Activated CD8-positive, alpha-beta memory T cell treated with anti-CD3 and anti-CD28 coated beads for 24 hours (primary cell): Measurements from ENCODE around the gene ST3GAL3.

Source experiments
- DNase-seq: peaks from one replicate; pipeline ENCODE4 v3.0.0-alpha.2; 2020

The ST3GAL3 gene

DNA sequence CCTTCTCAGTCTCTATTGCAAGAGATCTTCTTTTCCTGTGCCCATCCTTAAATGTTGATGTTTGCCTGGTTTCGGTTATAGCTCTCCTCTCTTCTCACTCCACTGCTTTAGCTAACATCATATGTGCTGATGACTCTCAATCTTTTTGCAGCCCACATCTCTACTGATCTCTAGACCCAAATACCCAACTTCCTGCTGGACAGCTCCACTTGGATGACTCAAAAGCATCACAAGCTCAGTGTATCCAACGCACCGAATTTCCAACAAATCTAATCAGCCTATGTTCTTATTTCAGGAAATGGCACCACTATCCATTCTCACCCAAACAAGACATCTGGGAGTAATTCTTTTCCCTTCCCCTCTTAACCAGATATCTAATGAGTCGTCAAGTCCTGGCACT, 147.1 kb downstream of the ST3GAL3 start:
- DNase-seq: no peak

DNA sequence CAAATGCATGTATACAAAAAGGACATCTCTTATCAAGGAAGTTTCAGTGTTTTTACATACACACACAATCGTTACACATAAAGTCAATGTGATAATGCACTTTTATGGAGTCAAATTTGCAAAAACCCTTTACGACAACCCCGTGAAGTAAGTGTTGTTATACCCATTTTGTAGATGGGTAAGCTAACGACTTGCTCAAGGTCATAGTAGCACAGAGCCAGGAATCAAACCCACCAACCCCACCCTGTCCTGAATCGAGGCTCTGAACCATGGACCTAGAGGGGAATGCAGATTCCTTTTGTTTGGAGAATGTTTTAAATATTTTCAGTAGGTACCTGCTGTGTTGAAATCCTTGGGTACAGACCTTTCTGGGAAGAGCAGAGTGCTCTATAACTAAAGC, 148.9 kb downstream of the ST3GAL3 start:
- DNase-seq: no peak

DNA sequence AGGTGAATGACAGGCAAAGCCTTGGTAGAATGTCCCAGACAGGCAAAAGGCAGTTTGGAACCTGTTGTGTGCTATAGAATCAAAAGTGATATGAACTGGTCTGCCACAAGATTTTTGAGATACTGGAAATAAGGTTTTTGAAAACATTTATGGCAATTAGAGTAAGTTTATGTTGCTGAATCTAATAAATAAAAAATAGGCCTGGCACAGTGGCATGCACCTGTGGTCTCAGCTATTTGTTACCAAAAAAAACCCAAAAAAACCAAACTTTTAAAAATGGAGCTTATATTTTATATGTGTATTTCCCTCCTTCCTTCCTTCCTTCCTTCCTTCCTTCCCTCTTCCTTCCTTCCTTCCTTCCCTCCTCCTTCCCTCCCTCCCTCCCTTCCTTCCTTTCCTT, 149.8 kb downstream of the ST3GAL3 start:
- no peak for DNase-seq

DNA sequence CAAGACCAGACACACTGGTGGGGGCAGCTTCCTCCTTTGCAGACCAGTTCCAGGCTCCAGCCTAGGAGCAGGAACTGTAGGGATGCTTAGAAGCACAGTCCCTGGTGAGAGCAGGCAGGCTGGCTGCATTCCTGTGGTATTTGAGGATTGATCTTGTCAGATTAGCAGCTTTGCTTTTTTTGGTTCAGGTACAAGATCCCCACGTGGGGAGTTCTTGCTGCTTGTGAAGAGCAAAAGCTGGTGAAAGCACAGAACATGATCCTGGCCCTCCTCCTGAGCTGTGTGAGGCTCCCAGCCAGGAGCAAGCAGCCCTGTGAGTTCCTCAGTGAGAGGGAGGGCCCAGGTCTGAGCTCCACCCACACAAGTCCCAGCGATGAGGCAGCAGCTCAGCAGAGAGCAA, 151.0 kb downstream of the ST3GAL3 start:
- DNase-seq: no peak

DNA sequence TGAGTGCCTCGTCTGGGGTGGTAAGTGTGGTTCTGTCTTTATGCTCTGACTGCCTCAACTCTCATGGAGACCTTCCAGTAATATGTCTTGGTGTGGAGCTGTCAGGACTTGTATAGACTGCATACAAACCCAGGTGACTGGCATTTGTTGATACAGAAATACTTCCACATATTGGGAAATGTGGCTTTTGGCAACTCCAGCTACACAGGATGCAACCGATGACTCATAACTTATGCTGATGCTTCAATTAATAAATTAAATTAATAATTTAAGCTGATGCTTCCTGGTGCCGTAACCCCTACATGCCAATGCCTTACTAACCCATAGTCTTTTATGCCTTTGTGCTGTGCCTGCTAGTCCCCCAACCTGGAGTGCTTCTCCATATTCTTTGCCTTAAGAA, 154.0 kb downstream of the ST3GAL3 start:
- no peak for DNase-seq

DNA sequence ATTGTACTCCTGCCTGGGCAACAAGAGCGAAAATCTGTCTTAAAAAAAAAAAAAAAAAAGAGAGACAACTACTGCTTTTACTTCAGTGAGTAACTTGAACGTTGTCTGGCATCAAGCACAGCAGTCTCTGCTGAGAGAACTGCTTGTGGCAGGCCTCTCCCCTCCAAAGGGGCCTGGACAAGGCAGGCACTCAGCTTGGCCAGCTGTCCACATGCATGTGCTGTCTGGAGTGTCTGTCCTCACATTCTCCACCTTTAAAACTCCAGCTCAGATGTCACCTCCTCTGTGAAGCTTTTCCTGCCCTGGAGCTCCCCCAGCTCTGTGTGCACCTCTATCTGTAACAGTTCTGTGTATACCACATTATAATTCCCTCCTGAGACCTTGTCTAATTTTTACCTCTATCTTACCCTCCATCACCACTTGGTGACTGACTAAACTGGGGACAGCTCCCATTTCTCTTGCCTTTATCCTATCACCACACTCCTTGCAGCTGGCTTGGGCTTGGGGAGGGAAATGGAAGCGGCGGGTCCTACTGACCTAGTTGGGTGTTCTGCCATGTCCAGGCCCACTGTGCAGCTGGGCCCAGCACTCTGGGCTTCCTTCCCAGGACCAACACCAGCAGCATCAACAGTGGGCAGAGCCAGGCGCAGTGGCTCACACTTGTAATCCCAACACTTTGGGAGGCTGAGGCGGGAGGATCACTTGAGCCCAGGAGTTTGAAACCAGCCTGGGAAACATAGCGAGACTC, 154.8 kb downstream of the ST3GAL3 start:
- DNase-seq: no peak

DNA sequence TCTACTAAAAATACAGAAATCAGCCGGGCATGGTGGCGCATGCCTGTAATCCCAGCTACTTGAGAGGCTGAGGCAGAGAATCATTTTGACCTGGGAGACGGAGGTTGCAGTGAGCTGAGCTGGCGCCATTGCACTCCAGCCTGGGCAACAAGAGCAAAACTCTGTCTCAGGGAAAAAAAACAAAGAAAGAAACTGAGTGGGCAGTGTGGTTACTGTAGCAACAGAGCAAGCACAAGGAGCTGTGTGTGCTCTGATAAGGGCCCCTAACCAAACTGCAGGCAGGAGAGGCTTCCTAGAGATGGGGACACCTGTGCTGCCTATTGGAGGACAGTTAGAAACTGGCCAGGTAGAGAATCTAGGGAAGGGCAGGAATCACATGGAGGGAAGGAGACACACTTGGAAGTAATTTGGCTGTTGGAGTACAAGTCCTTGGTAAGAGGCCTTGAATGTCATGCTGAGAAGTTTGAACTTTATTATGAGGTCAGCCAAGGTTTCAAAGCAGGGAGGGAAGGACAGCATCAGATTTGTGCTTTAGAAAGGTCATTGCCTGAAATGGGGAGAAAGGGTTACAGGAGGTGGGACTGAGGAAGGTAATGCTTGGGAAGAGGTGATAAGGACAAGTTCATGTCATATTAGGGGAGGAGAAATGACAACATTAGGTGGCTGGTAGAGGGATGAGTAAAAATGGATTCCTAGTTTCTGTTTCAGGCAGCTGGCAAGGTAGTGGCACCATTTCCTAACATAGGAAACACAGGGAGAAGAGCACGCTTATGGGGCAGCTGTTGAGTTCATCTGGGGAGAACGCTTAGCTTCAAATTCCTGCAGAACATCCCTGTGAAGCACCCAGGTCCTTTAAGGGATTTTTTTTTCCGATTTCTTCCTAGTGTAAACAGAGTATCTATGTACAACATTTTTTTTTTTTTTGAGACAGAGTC, 157.0 kb downstream of the ST3GAL3 start:
- no peak for DNase-seq

DNA sequence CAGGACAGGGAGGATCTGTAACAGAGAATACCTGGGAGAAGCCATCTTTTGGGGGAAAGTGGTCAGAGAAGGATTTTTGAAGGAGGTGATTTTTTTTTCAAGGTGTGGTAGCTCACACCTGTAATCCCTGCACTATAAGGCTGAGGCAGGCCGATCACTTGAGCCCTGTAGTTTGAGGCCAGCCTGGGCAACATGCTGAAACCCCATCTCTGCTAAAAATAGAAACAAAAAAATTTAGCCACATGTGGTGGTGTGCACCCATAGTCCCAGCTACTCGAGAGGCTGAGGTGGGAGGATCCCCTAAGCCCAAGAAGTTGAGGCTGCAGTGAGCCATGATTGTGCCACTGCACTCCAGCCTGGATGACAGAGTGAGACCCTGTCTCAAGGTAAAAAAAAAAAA, 158.9 kb downstream of the ST3GAL3 start:
- no peak for DNase-seq

DNA sequence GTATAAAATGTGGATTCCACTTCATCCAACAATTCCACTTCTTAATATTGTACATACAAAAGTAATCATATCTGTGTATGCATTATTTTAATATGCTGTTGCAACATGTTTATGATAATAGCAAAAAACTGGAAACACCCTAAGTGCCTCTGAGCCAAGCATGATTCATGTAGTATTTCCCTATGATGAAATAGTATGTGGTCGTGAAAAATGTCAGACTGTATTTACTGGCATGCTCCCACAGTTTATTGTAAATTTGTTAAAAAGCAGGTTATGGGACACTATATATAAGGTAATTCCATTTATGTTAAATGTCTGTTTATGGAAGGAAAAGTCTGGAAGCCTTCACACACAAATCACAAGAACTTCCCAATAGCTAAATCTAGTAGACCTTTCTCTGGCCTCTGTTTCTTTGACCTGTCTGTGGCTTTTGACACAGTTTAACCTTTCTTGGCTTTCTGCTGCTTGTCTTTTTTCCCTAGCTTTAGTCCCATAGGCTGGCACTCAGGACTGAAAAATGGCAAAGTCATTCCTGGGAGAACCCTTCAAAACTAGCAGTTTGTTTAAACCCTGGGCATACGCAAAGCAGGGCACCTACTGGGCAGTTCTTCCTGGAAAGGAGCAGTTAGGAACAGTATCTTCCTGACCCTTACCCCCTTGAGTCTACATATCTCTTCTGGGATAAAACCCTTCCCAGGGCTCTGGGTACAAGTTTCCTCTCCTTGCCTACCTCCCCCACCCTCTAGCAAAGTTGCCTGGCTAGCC, 160.8 kb downstream of the ST3GAL3 start:
- DNase-seq: no peak

DNA sequence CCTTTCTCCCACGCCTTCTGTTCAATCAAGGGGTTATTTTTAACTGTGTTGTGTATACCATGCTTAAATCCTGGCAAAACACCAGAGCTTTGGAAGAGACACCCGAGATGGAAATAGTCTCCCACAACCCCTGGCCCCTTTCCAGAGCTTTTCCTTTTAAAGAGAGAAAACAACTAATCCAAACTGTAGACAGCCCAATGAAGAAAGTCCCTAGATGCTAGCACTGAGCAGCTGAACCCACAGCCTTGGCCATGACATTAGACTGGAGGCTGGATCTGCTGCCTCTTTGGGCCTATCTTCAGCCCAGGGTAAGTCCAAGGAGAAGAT, 161.4 kb downstream of the ST3GAL3 start:
- no peak for DNase-seq

DNA sequence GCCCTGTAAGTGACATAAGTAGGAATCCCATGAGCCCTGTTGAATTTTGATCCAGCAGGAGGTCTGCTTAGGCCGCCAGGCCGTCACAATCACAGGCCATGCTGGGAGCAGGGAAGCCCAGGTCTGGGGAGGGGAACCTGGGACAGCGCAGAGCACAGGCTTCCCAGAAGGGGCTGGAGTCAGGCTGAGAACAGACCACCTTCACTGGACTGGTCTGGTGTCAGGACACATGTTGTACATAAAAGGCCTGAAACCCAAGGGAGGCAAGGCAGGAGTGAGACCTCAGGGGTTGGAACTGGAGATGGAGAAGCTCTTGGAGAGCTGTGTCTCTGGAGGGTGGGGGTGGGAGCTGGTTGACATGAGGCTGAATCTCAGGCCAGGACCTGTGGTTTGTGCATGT, 163.0 kb downstream of the ST3GAL3 start:
- no peak for DNase-seq

DNA sequence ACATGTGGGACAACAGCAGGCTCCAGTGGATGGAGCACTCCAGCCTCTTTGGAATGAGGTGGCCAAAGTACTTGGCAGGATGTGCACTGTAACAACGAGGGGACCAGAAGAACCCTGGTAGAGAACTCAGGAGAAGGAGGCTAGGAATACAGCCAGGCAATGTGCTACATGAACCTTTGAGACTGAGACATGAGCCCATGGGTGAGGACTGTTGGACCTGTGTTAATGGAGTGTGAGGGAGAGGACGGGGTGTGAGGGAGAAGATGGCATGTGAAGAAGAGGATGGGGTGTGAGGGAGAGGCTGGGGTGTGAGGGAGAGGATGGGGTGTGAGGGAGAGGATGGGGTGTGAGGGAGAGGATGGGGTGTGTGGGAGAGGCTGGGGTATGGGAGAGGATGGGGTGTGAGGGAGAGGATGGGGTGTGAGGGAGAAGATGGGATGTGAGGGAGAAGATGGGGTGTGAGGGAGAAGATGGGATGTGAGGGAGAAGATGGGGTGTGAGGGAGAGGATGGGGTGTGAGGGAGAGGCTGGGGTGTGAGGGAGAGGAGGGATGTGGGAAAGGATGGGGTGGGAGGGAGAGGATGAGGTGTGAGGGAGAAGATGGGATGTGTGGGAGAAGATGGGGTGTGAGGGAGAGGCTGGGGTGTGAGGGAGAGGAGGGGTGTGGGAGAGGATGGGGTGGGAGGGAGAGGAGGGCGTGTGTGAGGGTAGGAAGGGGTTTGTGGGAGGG, 164.0 kb downstream of the ST3GAL3 start:
- DNase-seq: no peak

DNA sequence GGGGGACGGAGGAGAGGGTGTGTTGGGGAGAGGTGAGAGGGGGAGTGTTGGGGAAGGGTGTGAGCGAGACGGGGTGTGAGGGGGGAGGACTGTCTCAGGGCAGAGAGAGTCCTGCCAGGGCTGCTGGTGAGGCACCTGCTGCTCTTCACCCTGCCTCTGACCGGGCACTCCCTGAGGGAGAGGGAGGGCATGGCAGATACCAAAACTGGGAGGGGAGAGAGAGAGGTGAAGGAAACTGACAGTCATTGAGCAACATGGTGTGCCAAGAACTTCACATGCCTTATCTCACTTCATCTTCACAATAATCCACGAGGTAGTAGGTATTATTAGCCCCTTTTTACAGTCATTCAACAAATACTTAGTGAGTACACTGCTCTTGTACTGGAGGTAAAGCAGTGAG, 164.9 kb downstream of the ST3GAL3 start:
- DNase-seq: no peak

DNA sequence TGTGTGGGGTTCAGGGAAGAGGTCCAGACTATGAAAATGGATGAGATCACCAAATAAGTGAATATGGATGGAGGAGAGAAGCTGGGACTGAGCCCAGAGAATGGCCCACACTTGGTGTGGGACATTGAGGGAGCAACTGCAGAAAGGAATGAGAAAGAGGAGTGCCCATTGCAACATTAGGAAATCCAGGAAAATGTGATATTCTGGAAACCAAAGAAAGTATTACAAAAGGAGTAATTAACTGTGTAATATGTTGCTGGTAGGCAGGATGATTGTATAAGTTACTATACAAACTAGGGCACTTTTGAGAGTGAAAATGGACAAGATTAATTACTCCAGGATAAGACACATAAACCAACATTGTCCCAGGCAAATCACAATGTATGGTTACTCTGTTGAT, 166.5 kb downstream of the ST3GAL3 start:
- DNase-seq: no peak

DNA sequence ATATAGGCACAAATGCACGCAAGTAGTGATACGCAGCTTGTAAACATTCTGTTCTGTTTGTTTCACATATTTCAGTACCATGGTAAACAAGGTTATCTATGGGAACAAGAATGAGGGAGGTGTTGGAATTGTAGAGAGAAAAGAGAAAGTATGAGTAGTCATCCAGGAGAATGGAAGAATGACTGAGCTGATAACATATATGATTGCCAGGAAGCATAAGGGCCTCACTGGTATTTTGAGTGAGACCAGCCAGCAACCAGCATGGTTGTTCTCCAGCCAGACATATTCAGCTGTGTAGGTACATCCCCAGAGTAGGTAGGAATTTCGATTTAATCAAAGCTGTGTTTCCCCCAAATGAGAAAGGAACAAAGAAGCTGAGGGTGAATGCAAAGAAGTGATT, 167.4 kb downstream of the ST3GAL3 start:
- DNase-seq: no peak

DNA sequence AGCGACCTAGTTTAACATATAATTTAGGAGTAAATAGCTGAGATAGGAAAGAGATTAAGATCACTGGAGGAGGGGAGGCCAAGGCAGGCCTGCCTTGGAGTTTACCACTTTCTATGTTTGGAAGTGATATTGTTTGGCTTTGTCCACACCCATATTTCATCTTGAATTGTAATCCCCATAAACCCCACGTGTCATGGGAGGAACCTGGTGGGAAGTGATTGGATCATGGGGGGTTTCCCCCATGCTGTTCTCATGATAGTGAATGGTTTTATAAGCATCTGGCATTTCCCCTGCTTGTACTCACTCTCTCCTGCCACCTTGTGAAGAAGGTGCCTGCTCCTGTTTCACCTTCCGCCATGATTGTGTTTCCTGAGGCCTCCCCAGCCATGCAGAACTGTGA, 168.0 kb downstream of the ST3GAL3 start:
- DNase-seq: no peak

DNA sequence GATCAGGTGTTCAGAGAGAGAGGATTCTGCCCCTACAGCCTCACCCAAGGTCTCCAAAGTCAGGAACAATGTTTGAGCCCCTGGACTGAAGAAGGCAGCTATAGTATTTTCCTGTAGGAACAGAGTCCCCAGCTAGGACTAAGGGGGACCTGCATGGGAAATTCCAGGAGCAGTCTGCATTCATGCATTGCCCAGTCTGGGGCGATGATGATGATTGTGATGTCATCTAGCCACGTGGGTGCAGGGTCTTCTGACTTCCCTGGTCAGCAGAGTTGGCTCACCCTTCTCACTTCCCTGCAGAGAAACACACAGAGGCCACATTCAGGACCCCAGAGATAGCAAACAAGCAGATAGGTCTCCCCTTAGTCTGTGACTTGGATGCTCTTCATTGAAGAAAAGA, 169.8 kb downstream of the ST3GAL3 start:
- DNase-seq: no peak

DNA sequence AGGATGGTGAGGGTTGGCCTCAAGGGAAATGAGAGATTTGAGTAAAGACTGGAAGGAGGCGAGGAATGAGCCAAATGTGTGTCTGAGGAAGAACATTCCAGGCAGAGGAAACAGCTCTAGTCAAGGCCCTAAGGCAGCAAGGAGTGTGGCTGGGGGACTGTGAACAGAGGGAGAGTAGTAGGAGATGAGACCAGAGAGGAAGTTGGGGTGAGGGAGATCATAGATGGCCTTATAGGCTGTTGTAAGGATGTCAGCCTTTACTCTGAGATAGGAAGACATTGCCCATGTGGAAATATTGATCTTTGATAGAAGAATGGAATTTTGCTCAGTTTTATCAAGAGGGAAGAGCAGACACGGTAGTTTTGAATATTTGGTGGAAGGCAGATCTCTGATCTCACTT, 171.1 kb downstream of the ST3GAL3 start:
- DNase-seq: no peak

DNA sequence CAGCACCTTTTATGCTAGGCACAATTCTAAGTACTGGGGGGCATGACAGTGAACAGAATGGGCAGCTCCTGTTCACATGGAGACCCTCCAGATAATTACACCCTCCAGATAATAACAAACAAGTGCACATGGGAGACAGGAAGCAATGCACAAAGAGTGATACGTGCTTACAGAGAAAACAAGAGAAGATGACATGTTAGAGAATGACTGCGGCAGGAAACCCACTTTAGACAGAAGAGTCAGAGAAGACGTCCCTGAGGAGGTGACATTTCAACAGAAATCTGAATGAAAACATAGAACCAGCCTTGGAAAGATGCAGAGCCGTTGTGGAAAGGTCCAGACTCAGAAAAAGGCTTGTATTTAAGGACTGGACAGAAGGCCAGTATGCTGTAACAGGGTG, 171.5 kb downstream of the ST3GAL3 start:
- DNase-seq: no peak

DNA sequence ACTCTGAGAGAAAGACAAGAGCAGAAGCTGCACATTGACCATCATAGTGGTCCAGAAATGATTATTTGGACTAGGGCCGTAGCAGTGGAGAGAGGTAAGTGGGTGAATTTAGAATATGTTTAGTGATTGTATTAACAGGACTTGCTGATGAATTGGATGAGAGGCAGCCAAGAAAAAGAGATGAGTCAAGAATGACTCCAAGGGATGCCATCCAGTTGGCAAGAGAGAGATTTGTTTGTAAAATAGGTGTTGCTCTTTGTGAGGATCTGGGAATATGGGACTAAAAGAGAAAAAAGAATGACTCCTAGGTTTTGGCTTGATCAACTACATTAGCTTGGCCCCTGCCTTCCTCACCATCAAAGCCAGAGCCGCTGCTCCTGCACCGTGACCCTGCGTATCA, 172.1 kb downstream of the ST3GAL3 start:
- no peak for DNase-seq

DNA sequence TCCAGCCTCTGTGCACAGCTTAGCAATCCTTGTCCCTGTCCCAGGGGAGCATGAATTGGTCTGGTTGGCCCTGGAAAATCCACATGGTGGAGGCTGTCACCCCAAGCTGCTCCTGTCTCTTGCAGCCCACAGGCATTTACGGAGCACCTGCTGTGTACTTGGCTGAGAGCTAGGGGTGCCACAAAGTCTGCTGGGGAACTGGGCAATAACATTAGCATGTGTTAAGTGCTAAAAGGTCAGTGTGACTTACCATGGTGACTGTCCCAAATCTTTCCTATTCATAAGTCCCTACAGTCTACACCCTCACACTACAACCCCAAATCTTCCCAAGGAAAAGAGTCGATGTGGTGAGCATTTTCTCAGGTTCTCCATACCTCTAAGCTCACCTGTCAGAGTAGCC, 172.7 kb downstream of the ST3GAL3 start:
- no peak for DNase-seq

DNA sequence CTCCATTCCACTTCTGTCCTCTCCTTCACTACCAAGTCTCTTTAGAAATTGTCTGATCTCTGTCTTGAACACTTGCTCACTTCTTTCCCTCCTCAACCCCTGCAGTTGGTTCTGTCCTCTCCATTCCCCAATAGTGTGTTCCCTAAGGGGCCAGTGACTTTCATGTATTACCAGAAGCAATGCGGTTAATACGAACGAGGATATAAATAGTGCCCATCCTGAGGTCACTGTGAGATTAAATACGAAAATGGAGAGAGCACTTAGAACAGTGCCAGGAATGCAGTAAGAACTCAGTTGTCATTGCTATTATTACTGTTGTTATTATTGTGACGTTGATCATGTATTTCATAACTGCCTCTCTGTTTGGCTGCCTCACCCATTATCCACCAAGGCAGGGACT, 173.3 kb downstream of the ST3GAL3 start:
- DNase-seq: no peak

DNA sequence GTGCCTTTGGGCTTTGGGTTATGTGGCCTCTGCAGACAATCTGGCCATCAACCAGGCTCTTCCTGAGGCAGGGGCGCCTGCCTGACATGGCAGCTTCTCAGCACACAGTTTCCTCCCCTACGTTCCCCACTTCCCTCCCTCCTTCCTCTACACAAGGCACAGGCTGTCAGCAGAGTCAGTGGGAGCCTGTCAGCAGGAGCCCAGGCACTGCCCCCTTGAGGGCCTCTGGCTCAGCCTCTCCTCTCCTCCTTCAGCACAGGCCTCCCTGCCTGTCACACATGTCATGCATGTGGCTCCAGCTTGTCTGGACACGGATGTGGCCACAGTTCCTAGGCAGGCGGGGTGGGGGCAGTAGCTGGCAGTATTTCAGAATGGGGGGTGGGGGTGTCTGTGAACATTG, 174.1 kb downstream of the ST3GAL3 start:
- no peak for DNase-seq
